GM10248 (cell line): ENCODE measurements around the gene KCNMA1.

Experiments
- CTCF ChIA-PET: fragments of 300-600 bp; sonication (Branson Sonifier 250); formaldehyde crosslinking; extraction: SDS; loops from one replicate; lab custom pipeline; 2021; ENCODE audit warnings: antibody characterized with exemption; lab: Yijun Ruan, JAX
- POLR2A ChIA-PET: fragments of 350-650 bp; sonication (Branson Sonifier 250); formaldehyde crosslinking; extraction: SDS; loops from one replicate; lab custom pipeline; 2020; ENCODE audit warnings: antibody characterized with exemption; lab: Yijun Ruan, JAX
- DNase-seq: peaks from one replicate; pipeline ENCODE4 v3.0.0; 2012; ENCODE audit errors: extremely low spot score
- CTCF ChIP-seq: IDR thresholded peaks from 2 replicates; pipeline ENCODE4 v1.5.1; 2012; ENCODE audit warnings: mild to moderate bottlenecking, low read depth; ENCODE audit errors: extremely low read depth, missing control alignments, control extremely low read depth

Gene KCNMA1

GRCh38 chr10:76954838-76955237 is 682.8 kb downstream of the KCNMA1 start:
- CTCF ChIA-PET: interaction anchor here (1.4 to 2.2 kb wide), 2 partner anchors 8 to 30 kb away, joined by 4 to 5 read pairs; no protein-coding TSS in a partner anchor
- POLR2A ChIA-PET: no interaction called here
- DNase-seq: no peak
- no peak for TF ChIP-seq CTCF

- CTCF ChIA-PET: interaction anchor here (1.1 to 1.5 kb wide), 2 partner anchors 7 to 25 kb away, joined by 3 to 4 read pairs; no protein-coding TSS in a partner anchor
- no peak for DNase-seq
- no peak for TF ChIP-seq CTCF
- POLR2A ChIA-PET: no interaction called here
Observed at GRCh38 chr10:76950354-76950753, 687.3 kb downstream of the KCNMA1 start.

GRCh38 chr10:76946270-76946669 is 691.3 kb downstream of the KCNMA1 start:
- POLR2A ChIA-PET: no interaction called here
- no peak for TF ChIP-seq CTCF
- CTCF ChIA-PET: interaction anchor here (0.9 kb wide), 1 partner anchor 9 kb away, joined by 4 read pairs; no protein-coding TSS in a partner anchor
- no peak for DNase-seq

- DNase-seq: no peak
- TF ChIP-seq CTCF: no peak
- CTCF ChIA-PET: no interaction called here
- POLR2A ChIA-PET: no interaction called here
Observed at GRCh38 chr10:76945166-76945565, 692.4 kb downstream of the KCNMA1 start.

- TF ChIP-seq CTCF: no peak
- ChIA-PET CTCF (interaction anchor here (1.2 kb wide), 1 partner anchor 27 kb away, joined by 4 read pairs; no protein-coding TSS in a partner anchor), POLR2A (no interaction called here)
- no peak for DNase-seq
Observed at GRCh38 chr10:76944640-76945039, 693.0 kb downstream of the KCNMA1 start.

- ChIA-PET CTCF (interaction anchor here (0.7 to 1.5 kb wide), 3 partner anchors 10 to 42 kb away, joined by 3 to 4 read pairs (median 4); no protein-coding TSS in a partner anchor), POLR2A (no interaction called here)
- no peak for DNase-seq
- TF ChIP-seq CTCF: no peak
Observed at GRCh38 chr10:76942628-76943416, 694.8 kb downstream of the KCNMA1 start.
